ENCODE measurements around the gene GALNT18. TPM values are rescaled to one million over a fixed set of nuclear protein-coding genes. Genes with fewer than 3 reads are reported as not detected.

GALNT18 gene
- total RNA-seq, 1 donor from 2014 or later: 11.7 TPM

GRCh38 chr11:11667056-11667455, 45.3 kb upstream of the GALNT18 start:
- Mint-ChIP-seq H3K36me3 (no peaks in the 10 kb centered on the region), H3K9me3 (no peaks in the 10 kb centered on the region), H3K27me3 (peaks cover 44% of the 10 kb centered on the region), H3K4me1 (ENCODE audit: unreplicated experiment) (peaks cover 13% of the 10 kb centered on the region), H3K27ac (no peak overlapping the region), H3K4me3 (no peak overlapping the region)
- TF ChIP-seq CTCF (conservative IDR thresholded peaks at IDR 0.05): no peak
- DNase-seq (ENCODE audit: extremely low spot score, unreplicated experiment): no peak

- Mint-ChIP-seq H3K27me3 (peaks cover 44% of the 10 kb centered on the region), H3K27ac (no peak overlapping the region), H3K4me3 (no peak overlapping the region), H3K9me3 (no peaks in the 10 kb centered on the region), H3K36me3 (no peaks in the 10 kb centered on the region), H3K4me1 (ENCODE audit: unreplicated experiment) (peaks cover 13% of the 10 kb centered on the region)
- TF ChIP-seq CTCF (conservative IDR thresholded peaks at IDR 0.05): no peak
- no peak for DNase-seq (ENCODE audit: extremely low spot score, unreplicated experiment)
Measured at GRCh38 chr11:11665407-11665806, 43.6 kb upstream of the GALNT18 start.

GRCh38 chr11:11663907-11664306, 42.1 kb upstream of the GALNT18 start:
- Mint-ChIP-seq H3K4me1 (ENCODE audit: unreplicated experiment) (peaks cover 7% of the 10 kb centered on the region), H3K36me3 (no peaks in the 10 kb centered on the region), H3K9me3 (no peaks in the 10 kb centered on the region), H3K4me3 (no peak overlapping the region), H3K27ac (no peak overlapping the region), H3K27me3 (peaks cover 38% of the 10 kb centered on the region)
- TF ChIP-seq CTCF (conservative IDR thresholded peaks at IDR 0.05): no peak
- DNase-seq (ENCODE audit: extremely low spot score, unreplicated experiment): no peak

DNA sequence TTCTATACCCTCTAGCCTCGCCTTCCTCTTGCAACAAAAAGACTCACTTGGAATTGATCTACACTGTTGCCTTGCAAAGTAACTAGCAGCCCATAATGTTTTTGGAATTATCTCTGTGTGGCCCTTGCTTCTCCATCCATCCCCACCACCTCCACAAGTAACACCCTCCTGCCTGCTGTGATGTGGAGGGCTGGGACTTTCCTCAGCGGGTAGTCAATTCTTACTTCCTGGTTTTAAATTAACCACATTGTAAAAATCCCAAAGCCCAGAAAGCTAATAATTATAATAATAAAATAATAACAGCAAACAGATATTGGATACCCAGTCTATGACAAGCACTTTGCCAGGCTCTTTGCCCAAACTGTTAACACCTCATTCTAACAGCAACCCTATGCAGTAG, 40.8 kb upstream of the GALNT18 start:
- H3K27ac Mint-ChIP-seq: no peak overlapping the region

GRCh38 chr11:11661326-11662040, 39.7 kb upstream of the GALNT18 start:
- no peaks in the 10 kb centered on the region for H3K4me1 Mint-ChIP-seq (ENCODE audit: unreplicated experiment)
- no peak for DNase-seq (ENCODE audit: extremely low spot score, unreplicated experiment)
- peaks cover 28% of the 10 kb centered on the region for H3K27me3 Mint-ChIP-seq
- no peaks in the 10 kb centered on the region for H3K36me3 Mint-ChIP-seq
- H3K27ac Mint-ChIP-seq: no peak overlapping the region
- H3K9me3 Mint-ChIP-seq: no peaks in the 10 kb centered on the region
- TF ChIP-seq CTCF (conservative IDR thresholded peaks at IDR 0.05): no peak
- no peak overlapping the region for H3K4me3 Mint-ChIP-seq

More for the DNA sequence above, 40.8 kb upstream of the GALNT18 start:
- peaks cover 28% of the 10 kb centered on the region for H3K27me3 Mint-ChIP-seq
- H3K4me1 Mint-ChIP-seq (ENCODE audit: unreplicated experiment): no peaks in the 10 kb centered on the region
- no peak for TF ChIP-seq CTCF (conservative IDR thresholded peaks at IDR 0.05)
- DNase-seq (ENCODE audit: extremely low spot score, unreplicated experiment): no peak
- no peak overlapping the region for H3K4me3 Mint-ChIP-seq
- H3K9me3 Mint-ChIP-seq: no peaks in the 10 kb centered on the region
- H3K36me3 Mint-ChIP-seq: no peaks in the 10 kb centered on the region

Data from type B pancreatic cell (in vitro differentiated cells).